Measurements from ENCODE around the gene C1QTNF6.

Gene C1QTNF6

DNA sequence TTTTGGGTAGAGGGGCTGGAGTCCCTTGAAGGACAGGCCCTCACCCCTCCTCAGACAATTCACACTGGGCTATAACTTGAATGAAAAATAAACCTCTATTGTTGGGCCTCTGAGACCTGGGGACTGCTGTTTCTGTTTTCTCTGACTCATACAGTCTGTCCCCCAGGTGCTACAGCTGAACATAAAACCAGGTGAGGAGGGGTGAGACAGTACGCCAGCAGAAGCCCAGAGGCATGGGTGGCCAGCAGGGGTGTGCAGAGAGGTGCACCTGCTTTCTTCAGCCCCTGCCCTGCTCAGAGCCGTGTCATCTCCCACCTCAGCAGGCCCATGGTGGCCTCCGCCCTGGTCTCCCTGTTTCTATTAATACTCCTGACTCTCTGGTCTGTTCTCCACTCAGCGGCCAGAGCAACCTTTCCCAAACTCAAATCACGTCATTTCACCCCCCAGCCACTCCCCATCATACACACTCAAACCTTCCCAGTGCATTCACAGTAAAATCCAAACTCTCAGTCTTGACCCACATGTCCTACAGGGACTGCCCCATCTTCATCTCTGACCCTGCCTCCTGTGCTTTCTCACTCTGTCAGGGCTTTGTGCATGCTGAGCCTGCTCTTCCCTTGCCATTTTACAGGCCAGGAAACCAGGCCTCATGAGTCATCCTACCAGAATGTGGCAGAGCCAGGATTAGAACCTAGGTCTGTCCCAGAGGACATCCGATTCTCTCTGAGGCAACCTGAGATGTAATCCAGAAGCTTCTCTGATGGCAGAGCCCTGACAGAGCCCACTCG, 32.9 kb downstream of the C1QTNF6 start:
- TF ChIP-seq, protein P1, sequence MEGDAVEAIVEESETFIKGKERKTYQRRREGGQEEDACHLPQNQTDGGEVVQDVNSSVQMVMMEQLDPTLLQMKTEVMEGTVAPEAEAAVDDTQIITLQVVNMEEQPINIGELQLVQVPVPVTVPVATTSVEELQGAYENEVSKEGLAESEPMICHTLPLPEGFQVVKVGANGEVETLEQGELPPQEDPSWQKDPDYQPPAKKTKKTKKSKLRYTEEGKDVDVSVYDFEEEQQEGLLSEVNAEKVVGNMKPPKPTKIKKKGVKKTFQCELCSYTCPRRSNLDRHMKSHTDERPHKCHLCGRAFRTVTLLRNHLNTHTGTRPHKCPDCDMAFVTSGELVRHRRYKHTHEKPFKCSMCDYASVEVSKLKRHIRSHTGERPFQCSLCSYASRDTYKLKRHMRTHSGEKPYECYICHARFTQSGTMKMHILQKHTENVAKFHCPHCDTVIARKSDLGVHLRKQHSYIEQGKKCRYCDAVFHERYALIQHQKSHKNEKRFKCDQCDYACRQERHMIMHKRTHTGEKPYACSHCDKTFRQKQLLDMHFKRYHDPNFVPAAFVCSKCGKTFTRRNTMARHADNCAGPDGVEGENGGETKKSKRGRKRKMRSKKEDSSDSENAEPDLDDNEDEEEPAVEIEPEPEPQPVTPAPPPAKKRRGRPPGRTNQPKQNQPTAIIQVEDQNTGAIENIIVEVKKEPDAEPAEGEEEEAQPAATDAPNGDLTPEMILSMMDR (IDR thresholded peaks at IDR 0.05; ENCODE audit: low read depth, low read length) = no peak
- DNase-seq (ENCODE audit: low read depth, low spot score) = no peak
- in situ Hi-C loops (cut with HindIII; ENCODE audit: low sequenced_read_pairs) = no loop called here
- H3K4me3 ChIP-seq (ENCODE audit: low read depth, low read length) = no peak overlapping the region

DNA sequence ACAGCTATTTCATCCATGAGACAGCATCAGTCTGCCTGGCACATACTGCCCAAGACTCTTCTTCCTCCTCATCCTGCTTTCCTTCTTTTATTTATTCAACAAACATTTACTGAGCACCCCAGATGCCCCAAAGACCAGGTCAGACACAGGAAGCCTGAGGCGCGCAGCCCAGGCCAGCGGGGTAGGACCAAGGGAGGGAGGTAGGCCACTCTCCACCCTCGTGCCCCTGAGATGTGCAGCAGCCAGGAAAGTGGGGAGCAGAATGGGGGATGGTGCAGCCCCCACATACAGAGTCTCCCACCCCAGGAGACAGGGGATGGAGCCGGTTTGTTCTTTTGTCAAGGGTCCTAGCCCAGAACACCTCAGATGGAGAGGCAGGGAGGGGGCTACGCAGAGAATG, 34.1 kb downstream of the C1QTNF6 start:
- in situ Hi-C loops (cut with HindIII; ENCODE audit: low sequenced_read_pairs) = no loop called here
- no peak for DNase-seq (ENCODE audit: low read depth, low spot score)
- TF ChIP-seq, protein P1 (IDR thresholded peaks at IDR 0.05; ENCODE audit: low read depth, low read length) = no peak
- no peak overlapping the region for H3K4me3 ChIP-seq (ENCODE audit: low read depth, low read length)

DNA sequence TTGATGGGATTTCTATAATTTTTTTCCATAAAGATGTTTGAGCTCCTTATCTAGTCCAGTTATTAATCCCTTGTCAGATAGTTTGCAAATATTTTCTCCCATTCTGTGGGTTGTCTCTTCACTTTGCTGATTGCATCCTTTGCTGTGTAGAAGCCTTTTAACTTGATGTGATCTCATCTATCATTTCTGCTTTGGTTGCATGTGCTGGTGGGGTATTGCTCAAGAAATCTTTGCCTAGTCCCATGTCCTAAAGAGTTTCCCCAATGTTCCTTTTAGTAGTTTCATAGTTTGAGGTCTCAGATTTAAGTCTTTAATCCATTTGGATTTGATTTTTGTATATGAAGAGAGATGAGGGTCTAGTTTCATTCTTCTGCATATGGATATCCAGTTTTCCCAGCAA, 36.6 kb downstream of the C1QTNF6 start:
- DNase-seq (ENCODE audit: low read depth, low spot score) = no peak
- in situ Hi-C loops (cut with HindIII; ENCODE audit: low sequenced_read_pairs) = no loop called here
- TF ChIP-seq, protein P1 (IDR thresholded peaks at IDR 0.05; ENCODE audit: low read depth, low read length) = no peak
- H3K4me3 ChIP-seq (ENCODE audit: low read depth, low read length) = no peak overlapping the region

DNA sequence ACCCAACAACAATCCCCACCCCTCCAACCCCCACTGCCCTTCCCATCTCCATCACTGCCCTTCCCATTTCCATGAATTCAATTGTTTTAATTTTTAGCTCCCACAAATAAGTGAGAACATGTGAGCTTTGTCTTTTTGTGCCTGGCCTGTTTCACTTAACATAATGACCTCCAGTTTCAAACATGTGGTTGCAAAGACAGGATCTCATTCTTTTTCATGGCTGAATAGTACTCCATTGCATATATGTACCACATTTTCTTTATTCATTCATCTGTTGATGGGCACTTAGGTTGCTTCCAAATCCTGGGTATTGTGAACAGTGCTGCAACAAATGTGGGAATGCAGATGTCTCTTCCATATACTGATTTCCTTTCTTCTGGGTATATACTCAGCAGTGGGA, 37.3 kb downstream of the C1QTNF6 start:
- in situ Hi-C loops (cut with HindIII; ENCODE audit: low sequenced_read_pairs) = no loop called here
- TF ChIP-seq, protein P1 (IDR thresholded peaks at IDR 0.05; ENCODE audit: low read depth, low read length) = no peak
- no peak for DNase-seq (ENCODE audit: low read depth, low spot score)
- H3K4me3 ChIP-seq (ENCODE audit: low read depth, low read length) = no peak overlapping the region

DNA sequence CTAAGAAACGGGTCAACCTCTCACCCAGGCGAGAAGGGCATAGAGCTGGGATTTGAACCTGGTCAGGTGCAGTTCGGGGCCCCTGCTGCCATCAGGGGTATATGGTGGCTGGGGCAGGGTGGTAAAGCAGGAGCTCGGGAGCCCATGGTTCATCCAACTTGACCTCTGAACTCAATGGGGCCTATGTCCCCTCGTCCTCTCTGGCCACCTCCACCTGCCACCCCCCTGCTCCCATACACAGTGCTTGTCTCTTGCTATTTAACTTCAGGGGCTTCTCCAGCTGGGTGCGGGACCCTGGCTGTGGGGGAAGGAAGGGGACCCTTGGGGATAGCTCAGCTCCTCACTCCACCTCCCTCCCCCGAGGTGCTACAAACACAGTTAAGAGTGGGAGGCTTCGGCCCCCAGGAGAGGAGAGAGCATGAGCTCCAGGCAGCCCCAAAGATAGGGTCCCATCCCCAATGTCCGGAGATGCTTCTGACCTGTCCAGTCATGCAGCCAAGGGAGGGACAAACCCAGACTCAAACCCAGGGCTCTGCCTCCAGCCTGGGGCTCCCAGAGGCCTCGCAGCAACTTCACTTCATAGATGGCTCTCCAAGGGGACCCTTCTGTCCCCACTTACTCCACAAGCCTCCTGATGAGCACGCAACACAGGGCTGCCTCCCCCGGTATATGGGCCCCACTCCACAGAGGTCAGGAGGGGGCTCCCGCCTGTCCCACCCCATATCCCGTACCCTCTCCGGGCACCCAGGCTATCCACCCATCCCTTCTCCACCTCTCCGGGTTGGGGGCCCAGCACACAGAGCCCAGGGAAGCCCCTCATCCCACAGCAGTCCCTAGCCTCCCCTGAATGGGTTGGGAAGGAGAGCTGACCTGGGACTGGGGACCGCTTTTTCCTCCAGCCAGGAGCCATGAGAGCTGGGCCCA, 39.0 kb downstream of the C1QTNF6 start:
- TF ChIP-seq, protein P1 (IDR thresholded peaks at IDR 0.05; ENCODE audit: low read depth, low read length) = no peak
- in situ Hi-C loops (cut with HindIII; ENCODE audit: low sequenced_read_pairs) = no loop called here
- H3K4me3 ChIP-seq (ENCODE audit: low read depth, low read length) = no peak overlapping the region
- DNase-seq (ENCODE audit: low read depth, low spot score) = no peak

DNA sequence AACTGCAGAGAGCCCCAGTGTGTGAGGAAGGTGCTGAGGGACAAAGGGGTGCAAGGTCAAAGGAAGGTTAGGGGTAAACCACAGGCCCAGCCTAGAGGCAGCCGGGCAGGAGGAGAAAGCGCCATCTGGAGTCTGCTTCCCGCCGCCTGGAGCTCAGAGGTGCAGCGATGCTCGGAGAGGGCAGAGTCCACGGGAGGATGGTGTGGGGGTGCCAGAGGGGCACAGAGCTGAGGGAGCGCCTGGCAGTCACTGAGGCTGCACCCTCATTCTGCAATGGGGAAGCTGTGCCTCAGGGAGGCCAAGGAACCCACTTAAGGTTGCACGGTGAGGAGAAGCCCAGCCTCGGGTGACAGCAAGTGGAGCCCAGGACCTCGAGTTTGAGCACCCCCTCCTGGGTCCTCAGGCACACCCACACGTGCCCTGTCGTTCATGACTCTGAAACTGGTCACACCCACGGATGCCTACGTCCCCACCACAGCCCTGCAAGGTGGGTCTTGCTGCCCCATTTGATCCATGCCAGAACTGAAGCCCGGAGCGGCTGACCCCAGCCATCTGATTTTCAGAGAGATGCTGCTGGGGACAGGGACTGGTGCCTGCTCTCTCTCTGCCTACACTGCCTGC, 39.9 kb downstream of the C1QTNF6 start:
- in situ Hi-C loops (cut with HindIII; ENCODE audit: low sequenced_read_pairs) = no loop called here
- DNase-seq (ENCODE audit: low read depth, low spot score) = no peak
- TF ChIP-seq, protein P1 (IDR thresholded peaks at IDR 0.05; ENCODE audit: low read depth, low read length) = no peak
- no peak overlapping the region for H3K4me3 ChIP-seq (ENCODE audit: low read depth, low read length)
